Kidney (tissue), 14 donors: ENCODE results near the gene COPE. TPM values are rescaled to one million over a fixed set of nuclear protein-coding genes. Genes with fewer than 3 reads are reported as not detected.

ENCODE experiments used
- DNase-seq, 5 donors: peaks; one replicate each; pipeline ENCODE4 v3.0.0-alpha.2; 2013 to 2020
- FAIRE-seq: peaks from 2 replicates; lab custom pipeline; 2012; peaks lifted over from hg19 to GRCh38; lab: Jason Lieb, UNC
- H3K27ac ChIP-seq, 2 donors: one replicate each; pipeline ENCODE4 v1.7.0; 2013; ENCODE audit warnings: low read depth in 2 of 2, low read length in 2 of 2, inconsistent platforms in 1 of 2
- H3K27me3 ChIP-seq: one replicate; pipeline ENCODE4 v1.7.1; 2013; ENCODE audit warnings: low read length, inconsistent platforms; ENCODE audit not compliant: control insufficient read depth, insufficient read depth
- H3K36me3 ChIP-seq, 3 donors: one replicate each; pipeline versions ENCODE4 v1.7.0 to v1.7.1; 2013; ENCODE audit warnings: low read length in 3 of 3, control low read depth in 1 of 3, inconsistent platforms in 1 of 3; ENCODE audit not compliant: insufficient read depth in 3 of 3, control insufficient read depth in 2 of 3
- H3K4me1 ChIP-seq, 3 donors: one replicate each; pipeline versions ENCODE4 v1.7.0 to v1.7.1; 2013; ENCODE audit warnings: low read length in 3 of 3, inconsistent platforms in 1 of 3, low read depth in 1 of 3; ENCODE audit not compliant: control insufficient read depth in 2 of 3, insufficient read depth in 2 of 3
- H3K4me3 ChIP-seq, 3 donors: one replicate each; pipeline versions ENCODE4 v1.7.0 to v1.8.1; 2013; ENCODE audit warnings: low read length in 3 of 3, control low read depth in 1 of 3, inconsistent platforms in 1 of 3
- H3K9ac ChIP-seq, 3 donors: one replicate each; pipeline versions ENCODE4 v1.7.0 to v1.7.1; 2013; ENCODE audit warnings: low read length in 3 of 3, control low read depth in 1 of 3, inconsistent platforms in 1 of 3
- H3K9me3 ChIP-seq, 3 donors: one replicate each; pipeline versions ENCODE4 v1.7.0 to v1.7.1; 2013; ENCODE audit warnings: low read length in 3 of 3, control low read depth in 1 of 3, inconsistent platforms in 1 of 3; ENCODE audit not compliant: control insufficient read depth in 2 of 3, insufficient read depth in 1 of 3
- CTCF ChIP-seq: IDR thresholded peaks from 3 replicates; pipeline ENCODE4 v1.5.1; 2012; ENCODE audit warnings: mild to moderate bottlenecking, moderate library complexity, borderline replicate concordance; ENCODE audit not compliant: insufficient read depth; ENCODE audit errors: extremely low read depth
- intact Hi-C: fragments of 100-400 bp; cut with DNase I; formaldehyde crosslinking; loops from one replicate; pipeline ENCODE4 v1.11.1; 2022
- polyA plus RNA-seq: library from polyadenylated mRNA; stranded (reverse); fragments of 350-450 nt; fragmentation: Illumina TruSeq; extraction: RNeasy Lipid Tissue Mini Kit (QIAGEN cat#74804); gene quantifications from one replicate; pipeline ENCODE4 v1.2.3, GENCODE V29; 2014; ENCODE audit warnings: low read depth, low replicate concordance; ENCODE audit not compliant: insufficient read depth
- total RNA-seq: library from RNA; stranded (reverse); fragmentation: NEBNext Ultra II Directional; extraction: Animal tissue kit (Norgen Biotek cat#: 25700); gene quantifications from one replicate; pipeline ENCODE4 v1.2.1, GENCODE V29; 2021
- donor health status: control.
- donor health status: control.
- donor health status: control.
- donor health status: control.
- donor health status: control.
- donor health status: DM: yes; HTN: yes; CAD: no.
- donor health status: Normal renal cell carcinoma (clear cell type).

Gene COPE
- total and polyA plus RNA-seq, 2 donors from 2014 or later, result 166 to 263 TPM

- Histone ChIP-seq H3K9ac (no peak overlapping the region), H3K36me3 (peaks cover 0 to 33% (median 2%) of the 10 kb centered on the region in 3 donors), H3K4me3 (no peak overlapping the region), H3K9me3 (no peaks in the 10 kb centered on the region), H3K27ac (no peak overlapping the region), H3K27me3 (no peaks in the 10 kb centered on the region), H3K4me1 (no peaks in the 10 kb centered on the region)
- intact Hi-C loops, result no loop called here
- no peak for FAIRE-seq
- no peak for TF ChIP-seq CTCF
- peak in 4 of 5 donors; percentile 46 to 72 (median 56) for DNase-seq
These were observed 50.1 kb downstream of the COPE start for GRCh38 chr19:18869023-18869618.

GRCh38 chr19:18868380-18869022 is 50.7 kb downstream of the COPE start:
- Histone ChIP-seq H3K4me1 (no peaks in the 10 kb centered on the region), H3K9ac (no peak overlapping the region), H3K4me3 (no peak overlapping the region), H3K9me3 (no peaks in the 10 kb centered on the region), H3K36me3 (peaks cover 0 to 38% (median 2%) of the 10 kb centered on the region in 3 donors), H3K27ac (no peak overlapping the region), H3K27me3 (no peaks in the 10 kb centered on the region)
- TF ChIP-seq CTCF, result no peak
- DNase-seq (peak in 4 of 5 donors; percentile 56 to 74 (median 63)), FAIRE-seq (no peak)
- intact Hi-C loops, result no loop called here

GRCh38 chr19:18867751-18868150 is 51.4 kb downstream of the COPE start:
- no peaks in the 10 kb centered on the region for H3K27me3 ChIP-seq
- no peak overlapping the region for H3K9ac ChIP-seq
- FAIRE-seq, result no peak
- no peak overlapping the region for H3K27ac ChIP-seq
- intact Hi-C loops, result no loop called here
- H3K36me3 ChIP-seq, result peaks cover 0 to 45% (median 4%) of the 10 kb centered on the region in 3 donors
- H3K4me3 ChIP-seq, result no peak overlapping the region
- DNase-seq, result no peak
- no peak for TF ChIP-seq CTCF
- no peaks in the 10 kb centered on the region for H3K9me3 ChIP-seq
- no peaks in the 10 kb centered on the region for H3K4me1 ChIP-seq
